DMS114 treated with DMSO at 0.1 percent for 48 hours (cell line): ENCODE data around the gene SMIM36.
"Not testable (repeated sequence)": the region's sequence is repeated elsewhere in the genome, so short reads cannot be mapped to it uniquely, and the experiment has no call there.

ENCODE experiments used
- DNase-seq: peaks from one replicate; lab custom pipeline; 2025; ENCODE audit not compliant: unreplicated experiment; lab: John Stamatoyannopoulos, UW

Gene SMIM36

GRCh38 chr17:55416470-55417052, 94.7 kb downstream of the SMIM36 start:
- no peak for DNase-seq

DNA sequence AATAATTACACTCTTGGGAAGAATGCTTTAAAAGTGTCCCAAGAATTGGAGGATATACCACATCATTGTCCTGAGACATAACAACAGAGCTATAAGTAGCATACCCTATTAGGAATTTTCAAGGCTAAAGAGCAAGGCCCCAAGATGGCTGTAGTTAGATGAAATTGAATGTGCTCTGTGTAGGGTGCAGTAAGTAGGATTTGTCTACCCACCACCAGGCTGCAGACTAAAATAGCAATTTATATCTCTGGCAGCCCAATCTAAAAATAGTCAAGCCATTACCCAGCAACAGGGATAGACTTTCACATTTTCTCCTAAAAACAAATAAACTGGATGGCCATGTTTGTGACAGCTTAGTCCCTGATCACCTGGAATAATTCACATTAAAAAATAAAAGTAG, 95.3 kb downstream of the SMIM36 start:
- no peak for DNase-seq

- no peak for DNase-seq
Observed at GRCh38 chr17:55414983-55415382, 96.3 kb downstream of the SMIM36 start.

- DNase-seq: no peak
Observed at GRCh38 chr17:55413825-55414489, 97.3 kb downstream of the SMIM36 start.

GRCh38 chr17:55411463-55411855, 99.8 kb downstream of the SMIM36 start:
- no peak for DNase-seq

GRCh38 chr17:55410722-55411462, 100.4 kb downstream of the SMIM36 start:
- DNase-seq: no peak

DNA sequence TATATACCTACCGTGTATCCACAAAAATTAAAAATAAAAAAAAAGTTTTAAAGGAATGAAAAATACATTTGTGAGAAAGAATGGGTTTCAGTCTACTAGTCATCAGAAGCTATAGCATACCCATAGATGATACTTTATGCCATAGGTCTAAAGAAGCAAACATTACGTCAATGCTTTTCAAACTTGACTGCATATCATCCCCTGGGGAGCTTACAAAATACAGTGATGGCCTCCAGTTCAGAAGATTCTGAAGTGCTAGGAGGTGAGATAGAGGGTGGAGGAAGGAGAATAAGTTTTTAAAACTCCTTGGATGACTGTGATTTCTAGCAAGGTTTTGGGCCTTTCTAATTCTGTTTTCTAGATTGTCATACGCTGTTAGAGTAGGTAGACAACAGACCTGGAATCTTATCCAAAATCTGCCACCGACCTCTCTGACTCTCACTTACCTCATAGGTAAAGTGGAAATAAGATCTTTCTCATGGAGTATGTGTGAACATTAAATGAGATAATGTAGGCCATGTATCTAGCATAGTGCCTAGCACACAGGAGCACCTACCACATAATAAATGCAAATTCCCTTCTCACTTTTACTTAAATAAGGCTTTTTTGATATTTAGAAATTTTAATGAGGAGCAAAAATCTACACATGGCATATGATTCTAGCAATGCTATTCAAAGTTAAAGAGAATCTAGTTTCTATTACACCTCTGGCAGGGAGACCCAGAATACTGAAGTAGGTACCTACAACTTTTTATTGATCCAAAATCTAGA, 102.0 kb downstream of the SMIM36 start:
- DNase-seq: no peak

GRCh38 chr17:55407641-55408566, 103.3 kb downstream of the SMIM36 start:
- DNase-seq: no peak

DNA sequence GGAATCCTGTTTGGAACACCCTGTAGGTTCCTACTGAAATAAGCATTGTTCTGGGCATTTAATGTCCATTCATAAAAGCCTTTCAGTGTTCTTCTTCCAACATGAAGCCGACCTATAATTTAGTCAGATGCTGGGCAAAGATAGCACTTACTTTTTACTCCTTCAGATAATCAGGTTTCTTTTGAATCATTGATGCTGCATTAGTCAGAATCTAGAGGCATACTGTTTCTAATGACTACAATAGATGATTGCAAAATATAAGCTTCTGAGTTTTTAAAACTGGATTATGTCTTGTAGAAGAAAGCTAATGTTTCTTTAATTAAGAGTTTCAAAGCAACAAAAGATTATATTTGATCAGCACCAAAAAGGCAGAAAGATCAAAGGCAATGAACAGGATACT, 105.7 kb downstream of the SMIM36 start:
- no peak for DNase-seq

- not testable (repeated sequence) for DNase-seq
Observed at GRCh38 chr17:55404197-55404596, 107.1 kb downstream of the SMIM36 start.

- DNase-seq: no peak
Observed at GRCh38 chr17:55402374-55402773, 108.9 kb downstream of the SMIM36 start.
